A673 (cell line): Measurements from ENCODE around the gene TMEM150C.

Experiments used
- EZH2 ChIP-seq: fragments of 200-600 bp; sonication (generic); IDR thresholded peaks from 2 replicates; pipeline ENCODE4 v1.6.1; 2017; ENCODE audit warnings: borderline replicate concordance, low read depth, mild to moderate bottlenecking, mixed read lengths, antibody characterized with exemption, low read length; ENCODE audit not compliant: poor library complexity, severe bottlenecking
- TF ChIP-seq, protein P1 (sequence below): fragments of 300-800, 200-600 bp; sonication (generic); conservative IDR thresholded peaks from 2 replicates; pipeline ENCODE4 v1.5.1; 2017; ENCODE audit warnings: low read depth, mild to moderate bottlenecking, antibody characterized with exemption, low read length, moderate library complexity, mixed read lengths

DNA sequence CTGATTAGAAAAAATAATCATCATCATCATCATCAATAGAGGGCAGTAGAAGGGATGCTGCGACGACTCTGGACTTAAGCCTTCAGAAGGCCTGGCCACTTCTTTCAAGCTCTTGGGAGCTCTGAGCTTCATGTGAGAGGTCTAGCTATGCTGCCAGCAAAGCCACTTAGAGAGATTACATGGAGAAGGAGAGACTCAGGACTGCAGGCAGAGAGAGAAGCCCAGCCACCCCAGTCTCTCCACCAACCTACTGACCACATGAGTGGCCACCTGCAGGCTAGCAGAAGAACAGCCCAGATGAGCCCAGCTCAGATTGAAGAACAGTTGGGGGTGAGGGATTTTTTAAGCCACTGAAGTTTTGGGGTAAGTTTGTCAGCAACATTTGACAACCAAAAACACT lies 17.1 kb upstream of the TMEM150C start:
- TF ChIP-seq, protein P1, sequence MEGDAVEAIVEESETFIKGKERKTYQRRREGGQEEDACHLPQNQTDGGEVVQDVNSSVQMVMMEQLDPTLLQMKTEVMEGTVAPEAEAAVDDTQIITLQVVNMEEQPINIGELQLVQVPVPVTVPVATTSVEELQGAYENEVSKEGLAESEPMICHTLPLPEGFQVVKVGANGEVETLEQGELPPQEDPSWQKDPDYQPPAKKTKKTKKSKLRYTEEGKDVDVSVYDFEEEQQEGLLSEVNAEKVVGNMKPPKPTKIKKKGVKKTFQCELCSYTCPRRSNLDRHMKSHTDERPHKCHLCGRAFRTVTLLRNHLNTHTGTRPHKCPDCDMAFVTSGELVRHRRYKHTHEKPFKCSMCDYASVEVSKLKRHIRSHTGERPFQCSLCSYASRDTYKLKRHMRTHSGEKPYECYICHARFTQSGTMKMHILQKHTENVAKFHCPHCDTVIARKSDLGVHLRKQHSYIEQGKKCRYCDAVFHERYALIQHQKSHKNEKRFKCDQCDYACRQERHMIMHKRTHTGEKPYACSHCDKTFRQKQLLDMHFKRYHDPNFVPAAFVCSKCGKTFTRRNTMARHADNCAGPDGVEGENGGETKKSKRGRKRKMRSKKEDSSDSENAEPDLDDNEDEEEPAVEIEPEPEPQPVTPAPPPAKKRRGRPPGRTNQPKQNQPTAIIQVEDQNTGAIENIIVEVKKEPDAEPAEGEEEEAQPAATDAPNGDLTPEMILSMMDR: no peak
- TF ChIP-seq EZH2: no peak
